Measurements from ENCODE around the gene ANKFN1.

DNA sequence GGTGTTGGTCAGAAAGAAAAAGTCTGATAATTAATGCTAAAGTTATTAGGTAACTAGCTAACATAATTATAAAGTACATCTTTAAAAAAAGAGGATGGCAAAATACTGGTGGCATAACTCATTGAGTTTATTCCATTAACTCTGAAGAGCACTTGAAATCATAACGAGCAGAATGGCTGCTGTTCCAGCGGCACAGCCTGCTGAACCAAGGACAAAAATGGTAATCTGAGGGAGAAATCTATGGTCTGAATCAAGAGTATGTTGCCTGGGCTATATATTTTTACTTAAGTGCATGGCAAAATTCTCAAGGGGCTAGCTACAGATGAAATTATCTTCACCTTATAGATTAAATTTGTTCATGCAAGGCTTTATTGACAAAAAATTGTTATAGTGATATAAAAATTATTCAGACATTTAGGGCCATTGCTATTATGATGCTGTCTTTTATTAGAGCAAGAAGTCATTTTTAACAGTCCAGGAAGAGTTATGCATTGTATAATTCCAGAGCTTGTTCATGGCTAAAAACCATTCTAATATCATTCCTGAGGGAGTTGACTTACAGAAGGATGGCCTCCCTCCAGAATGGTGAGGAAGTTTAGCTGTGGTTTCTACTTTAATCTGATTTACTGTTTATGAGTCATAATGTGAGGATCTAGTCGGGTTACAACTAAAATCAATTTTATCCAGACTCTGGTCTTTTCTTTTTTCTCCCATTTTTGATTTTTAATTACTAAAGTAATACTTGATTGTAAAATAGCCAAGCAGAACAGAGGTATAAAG is 41.4 kb upstream of the ANKFN1 start:
- TF ChIP-seq CTCF (IDR thresholded peaks at IDR 0.05): no peak
- no peak for TF ChIP-seq POLR2AphosphoS5 (IDR thresholded peaks at IDR 0.05)
- no peak for TF ChIP-seq POLR2A (IDR thresholded peaks at IDR 0.05; ENCODE audit: low read depth)
